ENCODE measurements around the gene DGKA.
A peak's percentile ranks its signal among the peaks of the same experiment; 100 is the strongest.
"Not testable (repeated sequence)": the region's sequence is repeated elsewhere in the genome, so short reads cannot be mapped to it uniquely, and the experiment has no call there.

Gene DGKA

GRCh38 chr12:55930771-55931316 lies at the start of gene DGKA:
Gene DGKA (plus strand): TSS chr12:55931162. CDS start chr12:55936504, 5,342 bp downstream.
- DNase-seq (ENCODE audit: low read depth in 4 of 4, low spot score in 1 of 4) = peak; percentile 51 to 84 (median 62)

GRCh38 chr12:55885113-55885512 lies 45.8 kb upstream of the DGKA start:
- DNase-seq (ENCODE audit: low read depth in 4 of 4, low spot score in 1 of 4) = no peak

GRCh38 chr12:55891310-55891709 lies 39.7 kb upstream of the DGKA start:
- no peak for DNase-seq (ENCODE audit: low read depth in 4 of 4, low spot score in 1 of 4)

- no peak for DNase-seq (ENCODE audit: low read depth in 4 of 4, low spot score in 1 of 4)
These were observed 37.2 kb upstream of the DGKA start for GRCh38 chr12:55893723-55894122.

- DNase-seq (ENCODE audit: low read depth in 4 of 4, low spot score in 1 of 4) = peak in 1 of 4 experiments; percentile 17
These were observed 31.9 kb upstream of the DGKA start for GRCh38 chr12:55899082-55899481.

- DNase-seq (ENCODE audit: low read depth in 4 of 4, low spot score in 1 of 4) = no peak
These were observed 29.0 kb upstream of the DGKA start for GRCh38 chr12:55901881-55902490.

GRCh38 chr12:55906056-55906455 lies 24.9 kb upstream of the DGKA start:
- DNase-seq (ENCODE audit: low read depth in 4 of 4, low spot score in 1 of 4) = no peak

- DNase-seq (ENCODE audit: low read depth in 4 of 4, low spot score in 1 of 4) = no peak
These were observed 22.0 kb upstream of the DGKA start for GRCh38 chr12:55908726-55909512.

- DNase-seq (ENCODE audit: low read depth in 4 of 4, low spot score in 1 of 4) = no peak
These were observed 21.5 kb upstream of the DGKA start for GRCh38 chr12:55909513-55909884.

GRCh38 chr12:55912908-55913307 lies 18.1 kb upstream of the DGKA start:
- DNase-seq (ENCODE audit: low read depth in 4 of 4, low spot score in 1 of 4) = no peak

GRCh38 chr12:55915482-55915859 lies 15.5 kb upstream of the DGKA start:
- DNase-seq (ENCODE audit: low read depth in 4 of 4, low spot score in 1 of 4) = no peak

GRCh38 chr12:55919032-55919431 lies 11.9 kb upstream of the DGKA start:
- DNase-seq (ENCODE audit: low read depth in 4 of 4, low spot score in 1 of 4) = not testable (repeated sequence)

GRCh38 chr12:55922126-55922525 lies 8.8 kb upstream of the DGKA start:
- no peak for DNase-seq (ENCODE audit: low read depth in 4 of 4, low spot score in 1 of 4)

- DNase-seq (ENCODE audit: low read depth in 4 of 4, low spot score in 1 of 4) = not testable (repeated sequence)
These were observed 7.3 kb upstream of the DGKA start for GRCh38 chr12:55923648-55924047.

- no peak for DNase-seq (ENCODE audit: low read depth in 4 of 4, low spot score in 1 of 4)
These were observed 5.6 kb upstream of the DGKA start for GRCh38 chr12:55925371-55925770.

- no peak for DNase-seq (ENCODE audit: low read depth in 4 of 4, low spot score in 1 of 4)
These were observed 4.9 kb upstream of the DGKA start for GRCh38 chr12:55925870-55926737.

GRCh38 chr12:55926738-55927587 lies 4.0 kb upstream of the DGKA start:
- peak; percentile 76 to 93 (median 82) for DNase-seq (ENCODE audit: low read depth in 4 of 4, low spot score in 1 of 4)

GRCh38 chr12:55927588-55928502 lies 3.1 kb upstream of the DGKA start, which contains the start of gene PYM1:
Gene PYM1 (minus strand): TSS chr12:55927894. CDS start chr12:55927761, 133 bp downstream.
- peak in 1 of 4 experiments; percentile 62 for DNase-seq (ENCODE audit: low read depth in 4 of 4, low spot score in 1 of 4)

GRCh38 chr12:55929306-55929791 lies 1.6 kb upstream of the DGKA start:
- DNase-seq (ENCODE audit: low read depth in 4 of 4, low spot score in 1 of 4) = peak in 3 of 4 experiments; percentile 46 to 82 (median 72)

All from stimulated activated CD4-positive, alpha-beta T cell treated with anti-CD3 and anti-CD28 coated beads, Interleukin-1b, Interleukin-23, amount 100 ng/mL, for 24 hours (primary cell).